ENCODE results near the gene NLRX1.

DNA sequence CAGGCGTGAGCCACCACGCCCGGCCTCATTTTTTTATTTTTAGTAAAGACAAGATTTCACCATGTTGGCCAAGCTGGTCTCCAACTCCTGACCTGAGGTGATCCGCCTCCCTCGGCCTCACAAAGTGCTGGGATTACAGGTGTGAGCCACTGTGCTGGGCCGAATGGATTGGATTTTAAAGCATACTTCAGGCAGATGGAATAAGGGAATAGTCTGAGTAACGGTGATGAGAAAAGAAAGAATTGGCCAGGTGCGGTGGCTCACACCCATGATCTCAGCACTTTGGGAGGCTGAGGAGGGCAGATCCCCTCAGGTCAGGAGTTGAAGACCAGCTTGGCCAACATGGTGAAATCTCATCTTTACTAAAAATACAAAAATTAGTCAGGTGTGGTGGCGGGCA is 35.5 kb downstream of the NLRX1 start:
- TF ChIP-seq, protein P1, sequence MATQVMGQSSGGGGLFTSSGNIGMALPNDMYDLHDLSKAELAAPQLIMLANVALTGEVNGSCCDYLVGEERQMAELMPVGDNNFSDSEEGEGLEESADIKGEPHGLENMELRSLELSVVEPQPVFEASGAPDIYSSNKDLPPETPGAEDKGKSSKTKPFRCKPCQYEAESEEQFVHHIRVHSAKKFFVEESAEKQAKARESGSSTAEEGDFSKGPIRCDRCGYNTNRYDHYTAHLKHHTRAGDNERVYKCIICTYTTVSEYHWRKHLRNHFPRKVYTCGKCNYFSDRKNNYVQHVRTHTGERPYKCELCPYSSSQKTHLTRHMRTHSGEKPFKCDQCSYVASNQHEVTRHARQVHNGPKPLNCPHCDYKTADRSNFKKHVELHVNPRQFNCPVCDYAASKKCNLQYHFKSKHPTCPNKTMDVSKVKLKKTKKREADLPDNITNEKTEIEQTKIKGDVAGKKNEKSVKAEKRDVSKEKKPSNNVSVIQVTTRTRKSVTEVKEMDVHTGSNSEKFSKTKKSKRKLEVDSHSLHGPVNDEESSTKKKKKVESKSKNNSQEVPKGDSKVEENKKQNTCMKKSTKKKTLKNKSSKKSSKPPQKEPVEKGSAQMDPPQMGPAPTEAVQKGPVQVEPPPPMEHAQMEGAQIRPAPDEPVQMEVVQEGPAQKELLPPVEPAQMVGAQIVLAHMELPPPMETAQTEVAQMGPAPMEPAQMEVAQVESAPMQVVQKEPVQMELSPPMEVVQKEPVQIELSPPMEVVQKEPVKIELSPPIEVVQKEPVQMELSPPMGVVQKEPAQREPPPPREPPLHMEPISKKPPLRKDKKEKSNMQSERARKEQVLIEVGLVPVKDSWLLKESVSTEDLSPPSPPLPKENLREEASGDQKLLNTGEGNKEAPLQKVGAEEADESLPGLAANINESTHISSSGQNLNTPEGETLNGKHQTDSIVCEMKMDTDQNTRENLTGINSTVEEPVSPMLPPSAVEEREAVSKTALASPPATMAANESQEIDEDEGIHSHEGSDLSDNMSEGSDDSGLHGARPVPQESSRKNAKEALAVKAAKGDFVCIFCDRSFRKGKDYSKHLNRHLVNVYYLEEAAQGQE (IDR thresholded peaks at IDR 0.05; ENCODE audit: low read depth) = no peak
- TF ChIP-seq CREB1 (IDR thresholded peaks at IDR 0.05; ENCODE audit: low read depth) (no peak), TAF1 (IDR thresholded peaks at IDR 0.05; ENCODE audit: low read depth) (no peak), EP300 (IDR thresholded peaks at IDR 0.05; ENCODE audit: borderline replicate concordance) (no peak)

All from Ishikawa (cell line).